Measurements from ENCODE around the gene HIP1. TPM values are rescaled to one million over a fixed set of nuclear protein-coding genes. Genes with fewer than 3 reads are reported as not detected.
A peak's percentile ranks its signal among the peaks of the same experiment; 100 is the strongest.
"Not testable (repeated sequence)": the region's sequence is repeated elsewhere in the genome, so short reads cannot be mapped to it uniquely, and the experiment has no call there.

Gene HIP1
- total and polyA plus RNA-seq, 4 donors = 10.6 to 87.9 (median 43.3) TPM

- H3K27ac ChIP-seq (ENCODE audit: low read depth in 1 of 2, low read length in 2 of 2) = peak overlapping the region in 1 of 2 donors; percentile 4
- H3K36me3 ChIP-seq (ENCODE audit: control insufficient read depth in 1 of 2, insufficient read depth in 2 of 2, low read length in 1 of 2) = no peaks in the 10 kb centered on the region
- ATAC-seq (ENCODE audit: low FRiP score) = peak; percentile 68
- no peaks in the 10 kb centered on the region for H3K27me3 ChIP-seq (ENCODE audit: control insufficient read depth in 1 of 2, insufficient read depth in 2 of 2, low read length in 1 of 2)
- H3K4me3 ChIP-seq (ENCODE audit: low read length in 2 of 2) = peak overlapping the region; percentile 32 to 85
- 0 to 1% methylated on average over 37 to 77 of the region's 77 CpGs for WGBS, 2 donors
- intact Hi-C loops (cut with DNase I) = no loop called here
- DNase-seq = peak; percentile 73 to 86
- H3K9me3 ChIP-seq (ENCODE audit: control insufficient read depth, low read length) = no peaks in the 10 kb centered on the region
- peaks cover 5 to 6% of the 10 kb centered on the region in 2 donors for H3K4me1 ChIP-seq (ENCODE audit: control insufficient read depth in 1 of 2, insufficient read depth in 2 of 2, low read length in 2 of 2)
Observed at GRCh38 chr7:75639071-75639885, 99.5 kb downstream of the HIP1 start.

GRCh38 chr7:75638594-75639070 is 100.1 kb downstream of the HIP1 start:
- intact Hi-C loops (cut with DNase I) = no loop called here
- ATAC-seq (ENCODE audit: low FRiP score) (peak; percentile 71), DNase-seq (peak; percentile 72 to 90)
- Histone ChIP-seq H3K4me1 (ENCODE audit: control insufficient read depth in 1 of 2, insufficient read depth in 2 of 2, low read length in 2 of 2) (peaks cover 5 to 6% of the 10 kb centered on the region in 2 donors), H3K4me3 (ENCODE audit: low read length in 2 of 2) (peak overlapping the region; percentile 32 to 85), H3K27me3 (ENCODE audit: control insufficient read depth in 1 of 2, insufficient read depth in 2 of 2, low read length in 1 of 2) (no peaks in the 10 kb centered on the region), H3K27ac (ENCODE audit: low read depth in 1 of 2, low read length in 2 of 2) (peak overlapping the region in 1 of 2 donors; percentile 2), H3K9me3 (ENCODE audit: control insufficient read depth, low read length) (no peaks in the 10 kb centered on the region), H3K36me3 (ENCODE audit: control insufficient read depth in 1 of 2, insufficient read depth in 2 of 2, low read length in 1 of 2) (no peaks in the 10 kb centered on the region)
- WGBS, 2 donors = 0 to 1% methylated on average over 33 to 35 of the region's 35 CpGs

GRCh38 chr7:75637854-75638593 is 100.7 kb downstream of the HIP1 start:
- no peaks in the 10 kb centered on the region for H3K27me3 ChIP-seq (ENCODE audit: control insufficient read depth in 1 of 2, insufficient read depth in 2 of 2, low read length in 1 of 2)
- intact Hi-C loops (cut with DNase I) = no loop called here
- H3K36me3 ChIP-seq (ENCODE audit: control insufficient read depth in 1 of 2, insufficient read depth in 2 of 2, low read length in 1 of 2) = no peaks in the 10 kb centered on the region
- WGBS, 2 donors = 21 to 27% methylated on average over 14 of the region's 14 CpGs
- ATAC-seq (ENCODE audit: low FRiP score) (no peak), DNase-seq (no peak)
- no peaks in the 10 kb centered on the region for H3K9me3 ChIP-seq (ENCODE audit: control insufficient read depth, low read length)
- peak overlapping the region in 1 of 2 donors; percentile 2 for H3K27ac ChIP-seq (ENCODE audit: low read depth in 1 of 2, low read length in 2 of 2)
- peak overlapping the region; percentile 32 to 85 for H3K4me3 ChIP-seq (ENCODE audit: low read length in 2 of 2)
- H3K4me1 ChIP-seq (ENCODE audit: control insufficient read depth in 1 of 2, insufficient read depth in 2 of 2, low read length in 2 of 2) = peaks cover 5 to 6% of the 10 kb centered on the region in 2 donors

GRCh38 chr7:75635036-75635435 is 103.7 kb downstream of the HIP1 start:
- DNase-seq (no peak), ATAC-seq (ENCODE audit: low FRiP score) (no peak)
- Histone ChIP-seq H3K36me3 (ENCODE audit: control insufficient read depth in 1 of 2, insufficient read depth in 2 of 2, low read length in 1 of 2) (no peaks in the 10 kb centered on the region), H3K27me3 (ENCODE audit: control insufficient read depth in 1 of 2, insufficient read depth in 2 of 2, low read length in 1 of 2) (no peaks in the 10 kb centered on the region), H3K4me3 (ENCODE audit: low read length in 2 of 2) (no peak overlapping the region), H3K27ac (ENCODE audit: low read depth in 1 of 2, low read length in 2 of 2) (no peak overlapping the region), H3K4me1 (ENCODE audit: control insufficient read depth in 1 of 2, insufficient read depth in 2 of 2, low read length in 2 of 2) (peaks cover 5 to 6% of the 10 kb centered on the region in 2 donors), H3K9me3 (ENCODE audit: control insufficient read depth, low read length) (no peaks in the 10 kb centered on the region)
- WGBS, 2 donors = 81 to 90% methylated on average over 5 of the region's 5 CpGs
- intact Hi-C loops (cut with DNase I) = no loop called here

- ATAC-seq (ENCODE audit: low FRiP score); H3K27me3 ChIP-seq (ENCODE audit: control insufficient read depth in 1 of 2, insufficient read depth in 2 of 2, low read length in 1 of 2); H3K4me3 ChIP-seq (ENCODE audit: low read length in 2 of 2); H3K4me1 ChIP-seq (ENCODE audit: control insufficient read depth in 1 of 2, insufficient read depth in 2 of 2, low read length in 2 of 2); DNase-seq; H3K27ac ChIP-seq (ENCODE audit: low read depth in 1 of 2, low read length in 2 of 2); H3K36me3 ChIP-seq (ENCODE audit: control insufficient read depth in 1 of 2, insufficient read depth in 2 of 2, low read length in 1 of 2); H3K9me3 ChIP-seq (ENCODE audit: control insufficient read depth, low read length); intact Hi-C loops (cut with DNase I): not testable (repeated sequence)
- 88 to 98% methylated on average over 6 of the region's 6 CpGs for WGBS, 2 donors
Observed at GRCh38 chr7:75632587-75632986, 106.2 kb downstream of the HIP1 start.

- no peaks in the 10 kb centered on the region for H3K36me3 ChIP-seq (ENCODE audit: control insufficient read depth in 1 of 2, insufficient read depth in 2 of 2, low read length in 1 of 2)
- no peak for ATAC-seq (ENCODE audit: low FRiP score)
- no peaks in the 10 kb centered on the region for H3K9me3 ChIP-seq (ENCODE audit: control insufficient read depth, low read length)
- 86 to 88% methylated on average over 9 of the region's 9 CpGs for WGBS, 2 donors
- H3K4me3 ChIP-seq (ENCODE audit: low read length in 2 of 2) = no peak overlapping the region
- intact Hi-C loops (cut with DNase I) = no loop called here
- H3K27me3 ChIP-seq (ENCODE audit: control insufficient read depth in 1 of 2, insufficient read depth in 2 of 2, low read length in 1 of 2) = no peaks in the 10 kb centered on the region
- H3K4me1 ChIP-seq (ENCODE audit: control insufficient read depth in 1 of 2, insufficient read depth in 2 of 2, low read length in 2 of 2) = peaks cover 3 to 5% of the 10 kb centered on the region in 2 donors
- DNase-seq = no peak
- H3K27ac ChIP-seq (ENCODE audit: low read depth in 1 of 2, low read length in 2 of 2) = no peak overlapping the region
Observed at GRCh38 chr7:75631711-75632110, 107.0 kb downstream of the HIP1 start.

GRCh38 chr7:75630549-75630948 is 108.2 kb downstream of the HIP1 start:
- intact Hi-C loops (cut with DNase I) = no loop called here
- Histone ChIP-seq H3K9me3 (ENCODE audit: control insufficient read depth, low read length) (no peaks in the 10 kb centered on the region), H3K4me3 (ENCODE audit: low read length in 2 of 2) (no peak overlapping the region), H3K36me3 (ENCODE audit: control insufficient read depth in 1 of 2, insufficient read depth in 2 of 2, low read length in 1 of 2) (no peaks in the 10 kb centered on the region), H3K27me3 (ENCODE audit: control insufficient read depth in 1 of 2, insufficient read depth in 2 of 2, low read length in 1 of 2) (no peaks in the 10 kb centered on the region), H3K27ac (ENCODE audit: low read depth in 1 of 2, low read length in 2 of 2) (no peak overlapping the region), H3K4me1 (ENCODE audit: control insufficient read depth in 1 of 2, insufficient read depth in 2 of 2, low read length in 2 of 2) (peaks cover 0 to 3% of the 10 kb centered on the region in 2 donors)
- no peak for ATAC-seq (ENCODE audit: low FRiP score)
- no peak for DNase-seq
- 87 to 90% methylated on average over 3 of the region's 3 CpGs for WGBS, 2 donors

- no peak overlapping the region for H3K27ac ChIP-seq (ENCODE audit: low read depth in 1 of 2, low read length in 2 of 2)
- H3K36me3 ChIP-seq (ENCODE audit: control insufficient read depth in 1 of 2, insufficient read depth in 2 of 2, low read length in 1 of 2) = no peaks in the 10 kb centered on the region
- 91 to 94% methylated on average over 8 of the region's 8 CpGs for WGBS, 2 donors
- no peak overlapping the region for H3K4me3 ChIP-seq (ENCODE audit: low read length in 2 of 2)
- intact Hi-C loops (cut with DNase I) = no loop called here
- H3K9me3 ChIP-seq (ENCODE audit: control insufficient read depth, low read length) = no peaks in the 10 kb centered on the region
- H3K4me1 ChIP-seq (ENCODE audit: control insufficient read depth in 1 of 2, insufficient read depth in 2 of 2, low read length in 2 of 2) = peaks cover 0 to 3% of the 10 kb centered on the region in 2 donors
- no peaks in the 10 kb centered on the region for H3K27me3 ChIP-seq (ENCODE audit: control insufficient read depth in 1 of 2, insufficient read depth in 2 of 2, low read length in 1 of 2)
- ATAC-seq (ENCODE audit: low FRiP score) (no peak), DNase-seq (no peak)
Observed at GRCh38 chr7:75629044-75629443, 109.7 kb downstream of the HIP1 start.

All from aorta (tissue), 5 donors.